NCI-H1694 treated with DMSO at 0.1 percent for 48 hours (cell line): ENCODE measurements around the gene COL6A5.

ENCODE experiments used
- DNase-seq: peaks from one replicate; lab custom pipeline; 2025; lab: John Stamatoyannopoulos, UW

COL6A5 gene

GRCh38 chr3:130519754-130520153 is 174.3 kb downstream of the COL6A5 start:
- no peak for DNase-seq

- no peak for DNase-seq
These were observed 176.9 kb downstream of the COL6A5 start for GRCh38 chr3:130522399-130522798.

- DNase-seq = no peak
These were observed 182.0 kb downstream of the COL6A5 start for GRCh38 chr3:130527426-130527825.

GRCh38 chr3:130528120-130528519 is 182.6 kb downstream of the COL6A5 start:
- no peak for DNase-seq

- DNase-seq = no peak
These were observed 184.2 kb downstream of the COL6A5 start for GRCh38 chr3:130529486-130530215.

DNA sequence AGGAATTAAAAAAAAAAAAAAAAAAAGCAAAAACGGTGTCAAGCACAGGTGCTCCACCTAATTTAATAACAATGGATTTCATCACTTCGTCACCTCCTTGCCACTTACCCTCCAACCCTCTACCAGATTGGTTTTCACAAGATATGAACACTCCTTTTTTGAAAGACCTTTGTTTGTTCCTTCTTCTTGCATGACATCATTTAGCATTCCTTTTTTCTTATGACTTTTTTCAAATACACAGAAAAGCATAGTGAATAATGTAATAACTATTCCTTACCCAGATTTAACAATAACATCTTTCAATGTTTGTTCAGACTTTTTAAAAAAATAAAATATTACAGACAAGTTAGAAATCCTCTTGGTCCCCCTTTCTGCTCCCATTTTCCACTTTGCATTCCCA is 187.8 kb downstream of the COL6A5 start:
- no peak for DNase-seq
